Thoracic aorta (tissue), 2 donors: ENCODE results near the gene C2orf80. TPM values are rescaled to one million over a fixed set of nuclear protein-coding genes. Genes with fewer than 3 reads are reported as not detected.

Source experiments
- ATAC-seq: fragments of 150-250 bp; one replicate; pipeline ENCODE4 v1.8.0; 2017; ENCODE audit warnings: low read depth; ENCODE audit not compliant: insufficient number of reproducible peaks, low FRiP score
- DNase-seq: peaks from one replicate; pipeline ENCODE4 v3.0.0-alpha.2; 2020; ENCODE audit warnings: low spot score
- H3K27ac ChIP-seq, 2 donors: fragments of 200-600 bp; sonication (generic); 1 replicate in 1 of 2; 2 replicates in 1 of 2; pipeline ENCODE4 v1.5.1; 2016; ENCODE audit warnings: mild to moderate bottlenecking in 2 of 2, moderate library complexity in 2 of 2
- H3K27me3 ChIP-seq: fragments of 200-600 bp; sonication (generic); replicated peaks from 2 replicates; pipeline ENCODE4 v1.6.0; 2016; ENCODE audit warnings: mild to moderate bottlenecking; ENCODE audit not compliant: insufficient read depth
- H3K36me3 ChIP-seq: fragments of 200-600 bp; sonication (generic); one replicate; pipeline ENCODE4 v1.5.1; 2016
- H3K4me1 ChIP-seq, 2 donors: fragments of 200-600 bp; sonication (generic); 1 replicate in 1 of 2; 2 replicates in 1 of 2; pipeline versions ENCODE4 v1.5.1 to v1.6.0; 2016; ENCODE audit warnings: low read depth in 2 of 2, mild to moderate bottlenecking in 1 of 2; ENCODE audit not compliant: control insufficient read depth in 1 of 2
- H3K4me3 ChIP-seq: fragments of 200-600 bp; sonication (generic); 2 replicates; pipeline ENCODE4 v1.5.1; 2016; ENCODE audit warnings: mild to moderate bottlenecking
- H3K9me3 ChIP-seq: fragments of 200-600 bp; sonication (generic); 2 replicates; pipeline ENCODE4 v1.5.1; 2016
- CTCF ChIP-seq: fragments of 200-600 bp; sonication (generic); IDR thresholded peaks from one replicate; pipeline ENCODE4 v1.5.1; 2019; ENCODE audit warnings: antibody characterized with exemption
- total RNA-seq, 2 donors: library from RNA; depleted of rRNA; stranded (reverse); fragments of >200 nt; gene quantifications; one replicate each; pipeline versions ENCODE4 v1.1.0 to v1.2.3, GENCODE V29; 2016

C2orf80 gene
- total RNA-seq, 2 donors from 2014 or later, result not detected

GRCh38 chr2:208135794-208136715, 53.8 kb downstream of the C2orf80 start:
- ATAC-seq (no peak), DNase-seq (no peak)
- Histone ChIP-seq H3K27ac (no peak overlapping the region), H3K4me1 (no peaks in the 10 kb centered on the region), H3K36me3 (no peaks in the 10 kb centered on the region), H3K9me3 (no peaks in the 10 kb centered on the region), H3K27me3 (no peaks in the 10 kb centered on the region), H3K4me3 (no peak overlapping the region)
- TF ChIP-seq CTCF, result no peak

DNA sequence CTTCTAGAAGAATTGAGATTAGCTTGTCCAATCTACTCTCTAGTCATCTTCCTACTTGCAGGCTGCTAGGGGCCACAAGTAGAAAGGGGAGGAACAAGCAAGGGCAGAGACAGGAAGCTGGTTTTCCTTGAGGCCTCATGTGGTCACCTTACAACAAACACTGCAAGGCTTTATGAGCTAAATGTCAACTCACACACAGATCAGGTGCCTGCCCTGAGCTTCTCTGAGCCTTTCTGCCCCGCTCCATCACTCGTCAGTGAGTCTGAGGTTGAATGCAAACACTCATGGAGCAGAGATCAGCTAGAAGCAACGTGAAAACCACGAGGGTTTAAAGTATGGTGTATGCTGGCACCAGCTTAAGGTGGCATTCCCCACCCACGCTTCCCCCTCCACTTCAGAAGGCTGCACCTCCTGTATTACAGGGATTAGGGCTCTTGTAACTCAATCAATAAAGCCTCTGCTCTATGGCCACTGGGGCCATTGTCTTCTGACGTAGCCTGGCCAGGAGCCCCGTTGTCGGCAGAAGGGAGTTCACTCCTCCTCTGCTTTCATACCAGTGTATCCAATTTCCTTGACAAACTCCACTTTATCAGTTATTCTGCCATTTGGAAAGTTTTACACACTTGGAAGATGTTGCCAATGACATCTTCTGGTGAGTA, 54.8 kb downstream of the C2orf80 start:
- H3K27ac ChIP-seq, result no peak overlapping the region

GRCh38 chr2:208130712-208131110, 59.1 kb downstream of the C2orf80 start:
- Histone ChIP-seq H3K4me1 (no peaks in the 10 kb centered on the region), H3K27me3 (no peaks in the 10 kb centered on the region), H3K4me3 (no peak overlapping the region), H3K27ac (no peak overlapping the region), H3K36me3 (no peaks in the 10 kb centered on the region), H3K9me3 (no peaks in the 10 kb centered on the region)
- no peak for ATAC-seq
- DNase-seq, result no peak
- TF ChIP-seq CTCF, result no peak

More for the DNA sequence above, 54.8 kb downstream of the C2orf80 start:
- ATAC-seq (no peak), DNase-seq (no peak)
- Histone ChIP-seq H3K36me3 (no peaks in the 10 kb centered on the region), H3K4me3 (no peak overlapping the region), H3K4me1 (no peaks in the 10 kb centered on the region), H3K9me3 (no peaks in the 10 kb centered on the region), H3K27me3 (no peaks in the 10 kb centered on the region)
- TF ChIP-seq CTCF, result no peak

DNA sequence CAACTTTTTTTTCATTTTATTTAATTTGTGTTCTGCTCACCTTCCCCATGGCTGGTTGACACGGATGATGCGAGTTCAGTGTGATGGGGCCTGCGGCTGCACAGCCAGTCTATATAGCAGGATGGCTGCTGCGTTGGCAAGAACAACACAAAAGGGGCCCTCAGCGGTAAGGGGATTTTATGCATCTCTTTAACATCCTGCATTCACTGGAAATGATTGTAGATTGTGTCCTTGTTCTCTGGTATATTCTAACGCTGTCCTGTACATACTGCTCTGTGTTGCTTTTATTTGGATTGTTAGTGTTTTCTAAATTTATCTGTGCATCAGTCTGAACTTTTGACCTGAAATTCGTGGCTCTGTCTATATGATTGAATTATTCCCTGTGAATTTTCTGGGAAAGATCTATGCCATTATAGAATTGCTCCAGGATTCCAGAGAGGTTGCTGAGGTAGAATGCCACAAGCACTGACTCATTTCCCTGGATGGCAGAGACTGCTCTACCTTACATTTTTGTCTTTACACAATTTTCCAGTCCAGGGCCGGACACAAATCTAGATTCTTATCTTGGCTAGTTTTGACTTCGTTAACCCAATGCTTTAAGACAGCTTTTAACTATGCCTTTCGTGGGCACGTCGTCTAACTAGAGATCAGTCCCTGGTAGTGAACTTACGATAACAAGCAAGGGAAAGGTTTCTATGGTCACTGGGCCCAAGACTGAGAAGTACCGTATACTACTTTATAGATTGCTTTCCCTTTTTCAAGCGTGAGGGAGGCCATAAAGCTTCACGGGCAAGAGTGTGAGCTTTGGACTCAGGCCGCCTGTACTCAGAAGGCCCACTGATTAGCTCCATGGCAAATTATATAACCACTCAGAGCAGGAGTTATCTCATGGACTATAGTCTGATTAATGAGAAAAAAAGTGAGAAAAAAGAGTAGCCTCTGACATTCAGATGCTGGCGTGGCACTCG, 59.8 kb downstream of the C2orf80 start, which contains the start of gene CRYGC:
Gene CRYGC, minus strand, starts transcription at position 85 of the 968 bp plus-strand sequence. Its CDS starts 36 bp downstream, at position 49.
- ATAC-seq (no peak), DNase-seq (no peak)
- Histone ChIP-seq H3K27ac (no peak within 1 kb of the TSS), H3K9me3 (no peaks in the 10 kb centered on the region), H3K4me3 (no peak within 1 kb of the TSS), H3K27me3 (no peaks in the 10 kb centered on the region), H3K36me3 (no peaks in the 10 kb centered on the region), H3K4me1 (no peaks in the 10 kb centered on the region)
- no peak for TF ChIP-seq CTCF
